ENCODE results near the gene MMP28.

MMP28 gene

DNA sequence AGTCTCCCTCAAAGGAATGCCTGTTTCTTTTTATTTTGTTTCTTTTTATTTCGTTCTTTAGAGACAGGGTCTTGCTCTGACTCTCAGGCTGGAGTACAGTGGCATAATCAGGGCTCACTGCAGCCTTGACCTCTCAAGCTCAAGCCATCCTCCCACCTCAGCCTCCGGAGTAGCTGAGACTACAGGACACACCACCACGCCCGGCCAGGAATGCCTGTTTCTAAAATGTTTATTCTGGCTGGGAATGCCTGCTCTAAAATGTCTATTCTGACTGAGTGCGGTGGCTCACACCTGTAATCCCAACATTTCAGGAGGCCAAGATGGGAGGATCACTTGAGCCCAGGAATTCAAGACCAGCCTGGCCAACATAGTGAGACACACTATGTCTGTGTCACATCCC, 2.5 kb upstream of the MMP28 start:
- Histone ChIP-seq H3K36me3 (ENCODE audit: control insufficient read depth, insufficient read depth, low read length) (no peaks in the 10 kb centered on the region), H3K9me3 (ENCODE audit: control insufficient read depth, low read length) (no peaks in the 10 kb centered on the region), H3K4me3 (ENCODE audit: extremely low read depth, insufficient read depth, low read length, poor library complexity, severe bottlenecking) (no peak overlapping the region), H3K4me1 (ENCODE audit: control insufficient read depth, insufficient read depth, low read length, poor library complexity, severe bottlenecking) (peaks cover 25% of the 10 kb centered on the region), H3K27ac (ENCODE audit: low read depth, low read length, severe bottlenecking) (no peak overlapping the region)
- 85 to 92% methylated on average over 2 to 4 of the region's 5 CpGs for WGBS, 2 experiments (ENCODE audit: insufficient coverage in 2 of 2)

DNA sequence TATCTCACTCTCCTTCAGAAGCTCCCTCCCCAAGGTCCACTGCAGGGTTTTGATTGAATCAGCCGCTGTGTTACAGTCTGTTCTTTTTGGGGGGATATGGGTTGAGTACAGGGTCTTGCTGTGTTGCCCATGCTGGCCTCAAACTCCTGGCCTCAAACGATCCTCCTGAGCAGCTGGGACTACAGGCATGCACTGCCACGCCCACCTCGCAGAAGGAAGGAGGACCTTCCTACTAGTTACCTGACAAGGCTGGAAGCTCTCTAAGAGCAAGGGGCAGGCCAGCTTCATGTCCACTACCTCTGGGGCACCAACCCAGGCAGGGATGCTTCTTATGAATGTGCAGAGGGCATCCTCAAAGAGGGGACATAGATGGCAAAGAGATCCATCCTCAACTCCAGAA, 1.9 kb upstream of the MMP28 start:
- H3K36me3 ChIP-seq (ENCODE audit: control insufficient read depth, insufficient read depth, low read length), result no peaks in the 10 kb centered on the region
- no peaks in the 10 kb centered on the region for H3K9me3 ChIP-seq (ENCODE audit: control insufficient read depth, low read length)
- H3K27ac ChIP-seq (ENCODE audit: low read depth, low read length, severe bottlenecking), result no peak overlapping the region
- 45 to 55% methylated on average over 3 to 4 of the region's 4 CpGs for WGBS, 2 experiments (ENCODE audit: insufficient coverage in 2 of 2)
- H3K4me1 ChIP-seq (ENCODE audit: control insufficient read depth, insufficient read depth, low read length, poor library complexity, severe bottlenecking), result peaks cover 25% of the 10 kb centered on the region
- no peak overlapping the region for H3K4me3 ChIP-seq (ENCODE audit: extremely low read depth, insufficient read depth, low read length, poor library complexity, severe bottlenecking)

DNA sequence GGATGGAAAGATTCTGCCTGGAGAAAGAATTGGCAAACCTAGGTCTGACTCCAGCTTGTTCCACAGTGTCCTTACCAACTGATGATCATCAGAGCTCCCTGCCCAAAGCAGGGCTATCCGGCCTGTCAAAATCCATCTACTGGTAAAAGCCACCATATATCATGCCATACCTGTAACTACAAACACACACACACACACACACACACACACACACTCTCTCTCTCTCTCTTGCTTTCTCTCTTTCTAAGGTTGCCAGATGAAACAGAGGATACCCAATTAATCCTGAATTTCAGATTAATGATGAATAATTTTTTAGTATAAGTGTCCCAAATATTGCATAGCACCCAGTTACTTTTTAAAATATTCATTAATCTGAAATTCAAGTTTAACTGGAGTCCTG, 1.5 kb upstream of the MMP28 start:
- H3K27ac ChIP-seq (ENCODE audit: low read depth, low read length, severe bottlenecking), result no peak overlapping the region
- H3K4me1 ChIP-seq (ENCODE audit: control insufficient read depth, insufficient read depth, low read length, poor library complexity, severe bottlenecking), result peaks cover 24% of the 10 kb centered on the region
- H3K9me3 ChIP-seq (ENCODE audit: control insufficient read depth, low read length), result no peaks in the 10 kb centered on the region
- no peaks in the 10 kb centered on the region for H3K36me3 ChIP-seq (ENCODE audit: control insufficient read depth, insufficient read depth, low read length)
- H3K4me3 ChIP-seq (ENCODE audit: extremely low read depth, insufficient read depth, low read length, poor library complexity, severe bottlenecking), result no peak overlapping the region
- 67 to 100% methylated on average over 1 of the region's 1 CpG for WGBS, 2 experiments (ENCODE audit: insufficient coverage in 2 of 2)

DNA sequence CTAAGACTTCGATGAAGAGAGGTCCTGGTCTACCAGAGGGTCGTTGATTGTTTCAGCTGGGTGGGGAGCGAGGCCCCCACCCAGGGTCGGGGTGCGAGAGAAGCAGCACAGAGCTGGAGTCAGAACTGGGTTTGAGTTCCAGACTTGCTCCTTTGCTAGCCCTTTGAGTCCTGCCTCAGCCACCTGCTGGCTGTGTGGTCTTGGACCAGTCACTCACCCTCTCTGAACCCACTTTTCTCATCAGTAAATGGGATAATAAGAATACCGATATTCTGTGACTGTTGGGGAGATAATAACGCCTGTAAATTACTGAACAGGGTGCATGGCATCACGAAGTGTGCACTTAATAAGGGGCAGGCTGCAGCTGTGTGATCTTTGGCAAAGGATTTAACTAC, 427 bp upstream of the MMP28 start:
- H3K9me3 ChIP-seq (ENCODE audit: control insufficient read depth, low read length), result no peaks in the 10 kb centered on the region
- H3K27ac ChIP-seq (ENCODE audit: low read depth, low read length, severe bottlenecking), result no peak overlapping the region
- H3K36me3 ChIP-seq (ENCODE audit: control insufficient read depth, insufficient read depth, low read length), result no peaks in the 10 kb centered on the region
- peak overlapping the region; percentile 53 for H3K4me3 ChIP-seq (ENCODE audit: extremely low read depth, insufficient read depth, low read length, poor library complexity, severe bottlenecking)
- peaks cover 20% of the 10 kb centered on the region for H3K4me1 ChIP-seq (ENCODE audit: control insufficient read depth, insufficient read depth, low read length, poor library complexity, severe bottlenecking)
- 39 to 48% methylated on average over 7 to 8 of the region's 8 CpGs for WGBS, 2 experiments (ENCODE audit: insufficient coverage in 2 of 2)

DNA sequence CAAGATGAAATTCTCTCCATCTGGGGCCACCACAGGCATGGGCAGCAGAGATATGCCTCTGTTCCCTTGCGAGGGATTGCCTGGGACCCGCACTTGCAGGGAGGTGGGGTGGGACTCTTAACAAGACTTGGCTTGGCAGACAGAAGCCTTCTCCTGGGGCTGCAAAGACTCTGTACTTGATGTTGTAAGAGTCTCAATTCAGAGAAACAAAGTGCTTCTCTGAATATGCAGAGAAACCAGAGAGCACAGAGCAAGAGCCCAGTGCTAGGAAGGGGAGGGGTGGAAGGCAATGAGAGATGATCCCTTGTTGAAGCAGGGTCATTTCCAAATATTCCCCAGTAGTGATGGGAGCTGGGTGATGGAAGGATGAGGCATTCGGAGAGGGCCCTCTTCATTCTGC, 2.2 kb downstream of the MMP28 start:
- 60 to 71% methylated on average over 3 of the region's 3 CpGs for WGBS, 2 experiments (ENCODE audit: insufficient coverage in 2 of 2)
- Histone ChIP-seq H3K4me1 (ENCODE audit: control insufficient read depth, insufficient read depth, low read length, poor library complexity, severe bottlenecking) (peaks cover 14% of the 10 kb centered on the region), H3K9me3 (ENCODE audit: control insufficient read depth, low read length) (no peaks in the 10 kb centered on the region)

DNA sequence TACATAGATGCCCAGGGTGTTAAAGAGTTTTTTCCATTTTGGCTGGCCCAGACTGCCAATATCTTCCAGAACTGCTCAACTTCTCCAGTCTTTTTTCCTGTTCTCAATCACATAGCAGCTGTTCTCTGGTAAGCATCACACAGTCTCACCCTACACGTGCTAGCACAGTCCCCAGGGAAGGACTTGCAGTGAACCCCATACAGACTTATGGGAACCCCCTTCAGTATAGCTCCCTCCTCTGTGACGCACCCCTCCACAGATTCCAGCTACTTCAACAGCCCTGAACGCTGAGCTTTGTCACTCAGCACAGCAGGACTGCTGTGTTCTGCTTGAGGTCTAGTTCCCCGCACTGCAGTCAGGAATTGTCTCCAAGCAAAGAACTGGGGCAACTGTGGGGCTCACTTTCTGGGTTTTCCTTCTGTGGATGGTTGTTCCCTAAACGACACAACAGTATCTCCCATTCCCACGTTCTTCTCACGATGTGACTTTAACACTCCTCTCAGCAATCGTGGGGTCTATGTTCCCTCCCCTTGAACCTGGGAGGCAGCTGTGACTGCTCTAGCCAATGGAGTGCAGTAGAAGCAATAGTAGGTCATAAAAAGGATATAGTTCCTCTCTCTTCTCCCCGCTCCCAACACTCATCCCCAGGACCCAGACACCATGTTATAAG, 3.6 kb downstream of the MMP28 start:
- H3K4me3 ChIP-seq (ENCODE audit: extremely low read depth, insufficient read depth, low read length, poor library complexity, severe bottlenecking), result no peak overlapping the region
- peaks cover 29% of the 10 kb centered on the region for H3K4me1 ChIP-seq (ENCODE audit: control insufficient read depth, insufficient read depth, low read length, poor library complexity, severe bottlenecking)
- 33 to 49% methylated on average over 1 to 5 of the region's 9 CpGs for WGBS, 2 experiments (ENCODE audit: insufficient coverage in 2 of 2)
- no peaks in the 10 kb centered on the region for H3K36me3 ChIP-seq (ENCODE audit: control insufficient read depth, insufficient read depth, low read length)
- no peaks in the 10 kb centered on the region for H3K9me3 ChIP-seq (ENCODE audit: control insufficient read depth, low read length)
- H3K27ac ChIP-seq (ENCODE audit: low read depth, low read length, severe bottlenecking), result no peak overlapping the region

More for the DNA sequence above, 2.2 kb downstream of the MMP28 start:
- H3K36me3 ChIP-seq (ENCODE audit: control insufficient read depth, insufficient read depth, low read length), result no peaks in the 10 kb centered on the region
- H3K4me3 ChIP-seq (ENCODE audit: extremely low read depth, insufficient read depth, low read length, poor library complexity, severe bottlenecking), result no peak overlapping the region
- H3K27ac ChIP-seq (ENCODE audit: low read depth, low read length, severe bottlenecking), result no peak overlapping the region

DNA sequence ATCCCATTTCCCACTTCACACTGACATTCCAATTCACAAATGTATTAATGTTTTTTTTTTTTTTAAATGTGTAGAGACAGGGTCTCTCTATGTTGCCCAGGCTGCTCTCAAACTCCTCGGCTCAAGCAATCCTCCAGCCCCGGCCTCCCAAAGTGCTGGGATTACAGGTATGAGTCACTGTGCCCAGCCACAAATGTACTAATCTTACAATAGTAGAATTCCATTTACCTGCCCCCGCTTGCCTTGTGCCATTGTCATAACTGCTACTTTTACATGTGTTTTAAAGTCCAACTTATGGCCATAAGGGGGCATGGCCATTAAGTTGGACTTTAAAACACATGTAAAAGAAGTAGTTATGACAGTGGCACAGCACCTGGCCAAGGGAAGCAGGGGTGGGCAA, 4.6 kb downstream of the MMP28 start:
- Histone ChIP-seq H3K27ac (ENCODE audit: low read depth, low read length, severe bottlenecking) (no peak overlapping the region), H3K9me3 (ENCODE audit: control insufficient read depth, low read length) (no peaks in the 10 kb centered on the region), H3K4me3 (ENCODE audit: extremely low read depth, insufficient read depth, low read length, poor library complexity, severe bottlenecking) (no peak overlapping the region), H3K36me3 (ENCODE audit: control insufficient read depth, insufficient read depth, low read length) (no peaks in the 10 kb centered on the region), H3K4me1 (ENCODE audit: control insufficient read depth, insufficient read depth, low read length, poor library complexity, severe bottlenecking) (peaks cover 34% of the 10 kb centered on the region)
- 83 to 100% methylated on average over 2 to 3 of the region's 3 CpGs for WGBS, 2 experiments (ENCODE audit: insufficient coverage in 2 of 2)

DNA sequence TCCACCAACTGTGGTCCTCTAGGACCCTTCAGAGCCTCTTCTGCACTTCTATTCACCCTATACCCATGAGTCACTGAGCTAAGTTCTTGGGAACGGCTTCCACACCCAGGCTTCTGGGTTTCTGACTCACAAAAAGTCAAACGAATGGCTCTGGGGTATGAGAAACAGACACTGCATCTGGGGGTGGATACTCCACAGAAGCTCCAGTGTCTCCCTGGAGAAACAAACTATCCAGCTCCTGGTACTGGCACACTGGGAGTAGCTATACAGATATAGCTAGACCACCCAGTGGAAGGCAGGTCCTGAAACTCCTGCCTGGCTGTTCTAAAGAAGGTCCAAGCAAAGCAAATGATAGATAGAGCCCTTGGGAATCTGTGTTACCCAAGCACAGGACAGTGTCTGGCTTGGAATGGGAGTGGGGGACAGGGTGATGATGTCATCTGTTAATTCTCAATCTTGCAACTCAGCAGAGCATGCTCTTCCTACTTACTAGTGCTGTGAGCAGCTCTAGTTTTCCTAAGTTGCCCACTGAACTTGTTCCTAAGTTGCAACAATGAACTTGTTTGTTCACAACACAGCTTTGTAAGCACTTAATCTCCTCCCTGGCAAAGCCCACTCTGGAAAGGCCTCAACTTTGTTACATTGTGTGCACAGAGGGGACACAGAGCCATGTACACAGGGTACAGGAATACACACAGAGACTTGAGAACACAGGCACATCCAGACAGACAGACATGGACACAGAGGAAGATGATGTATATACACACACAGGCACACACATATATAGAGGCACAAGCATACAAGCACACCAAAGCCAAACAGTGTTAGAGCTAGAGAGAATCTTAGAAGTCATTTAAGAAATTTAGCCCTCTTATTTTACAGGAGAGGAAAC, 6.7 kb downstream of the MMP28 start:
- Histone ChIP-seq H3K4me1 (ENCODE audit: control insufficient read depth, insufficient read depth, low read length, poor library complexity, severe bottlenecking) (peaks cover 34% of the 10 kb centered on the region), H3K9me3 (ENCODE audit: control insufficient read depth, low read length) (no peaks in the 10 kb centered on the region), H3K4me3 (ENCODE audit: extremely low read depth, insufficient read depth, low read length, poor library complexity, severe bottlenecking) (no peak overlapping the region), H3K27ac (ENCODE audit: low read depth, low read length, severe bottlenecking) (peak overlapping the region; percentile 96), H3K36me3 (ENCODE audit: control insufficient read depth, insufficient read depth, low read length) (no peaks in the 10 kb centered on the region)
- WGBS, 2 experiments (ENCODE audit: insufficient coverage in 2 of 2), result 20 to 33% methylated on average over 1 to 2 of the region's 2 CpGs

DNA sequence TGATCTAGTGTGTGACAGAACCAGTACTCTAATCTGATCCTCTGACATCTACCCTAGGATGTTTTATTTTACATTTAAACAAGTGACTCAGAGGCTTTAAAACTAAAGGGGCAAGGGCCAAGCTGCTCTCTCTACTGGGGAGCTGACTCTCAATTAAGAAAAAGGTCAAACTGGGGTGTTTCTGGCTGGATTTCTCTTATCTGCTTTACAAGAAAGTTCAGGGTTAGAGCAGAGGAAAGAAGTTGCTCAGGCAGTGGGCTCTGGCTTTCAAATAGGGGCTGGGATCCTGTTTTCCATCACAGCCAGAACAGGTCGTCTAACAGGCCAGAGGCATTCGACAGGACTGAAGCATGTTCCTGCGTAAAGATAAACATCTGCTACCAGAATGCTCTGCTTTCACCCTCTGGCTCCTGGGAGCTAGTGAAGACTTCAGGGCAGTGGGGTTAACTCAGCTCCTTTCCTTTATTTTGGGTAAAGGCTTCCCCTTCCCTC, 8.5 kb downstream of the MMP28 start:
- Histone ChIP-seq H3K4me3 (ENCODE audit: extremely low read depth, insufficient read depth, low read length, poor library complexity, severe bottlenecking) (no peak overlapping the region), H3K27ac (ENCODE audit: low read depth, low read length, severe bottlenecking) (peak overlapping the region; percentile 96), H3K4me1 (ENCODE audit: control insufficient read depth, insufficient read depth, low read length, poor library complexity, severe bottlenecking) (peaks cover 37% of the 10 kb centered on the region), H3K36me3 (ENCODE audit: control insufficient read depth, insufficient read depth, low read length) (no peaks in the 10 kb centered on the region), H3K9me3 (ENCODE audit: control insufficient read depth, low read length) (no peaks in the 10 kb centered on the region)
- WGBS, 2 experiments (ENCODE audit: insufficient coverage in 2 of 2), result 28 to 47% methylated on average over 2 to 3 of the region's 3 CpGs

DNA sequence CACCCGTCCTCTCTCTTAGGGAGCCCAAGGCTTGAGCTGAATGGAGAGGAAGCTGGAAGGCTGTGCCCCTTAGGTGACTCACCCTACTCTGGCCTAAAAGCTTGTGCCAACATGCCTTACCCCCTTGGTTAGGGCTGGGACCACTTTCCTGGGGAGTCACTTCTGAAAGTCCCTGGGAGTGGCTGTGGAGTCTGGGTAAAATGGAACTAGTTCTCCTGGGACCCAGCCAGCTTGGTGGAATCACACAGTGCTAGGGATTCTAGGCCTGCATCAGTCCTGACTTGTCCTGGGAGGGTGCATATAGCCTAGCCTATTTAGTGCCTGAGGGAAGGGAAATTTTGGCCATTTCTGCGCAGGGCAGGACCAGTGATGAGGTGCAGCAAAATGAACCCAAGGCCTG, 10.5 kb downstream of the MMP28 start:
- Histone ChIP-seq H3K27ac (ENCODE audit: low read depth, low read length, severe bottlenecking) (no peak overlapping the region), H3K36me3 (ENCODE audit: control insufficient read depth, insufficient read depth, low read length) (no peaks in the 10 kb centered on the region), H3K9me3 (ENCODE audit: control insufficient read depth, low read length) (no peaks in the 10 kb centered on the region), H3K4me1 (ENCODE audit: control insufficient read depth, insufficient read depth, low read length, poor library complexity, severe bottlenecking) (peaks cover 39% of the 10 kb centered on the region), H3K4me3 (ENCODE audit: extremely low read depth, insufficient read depth, low read length, poor library complexity, severe bottlenecking) (no peak overlapping the region)
- 100% methylated on average over 1 of the region's 2 CpGs for WGBS, 2 experiments (ENCODE audit: insufficient coverage in 2 of 2)

DNA sequence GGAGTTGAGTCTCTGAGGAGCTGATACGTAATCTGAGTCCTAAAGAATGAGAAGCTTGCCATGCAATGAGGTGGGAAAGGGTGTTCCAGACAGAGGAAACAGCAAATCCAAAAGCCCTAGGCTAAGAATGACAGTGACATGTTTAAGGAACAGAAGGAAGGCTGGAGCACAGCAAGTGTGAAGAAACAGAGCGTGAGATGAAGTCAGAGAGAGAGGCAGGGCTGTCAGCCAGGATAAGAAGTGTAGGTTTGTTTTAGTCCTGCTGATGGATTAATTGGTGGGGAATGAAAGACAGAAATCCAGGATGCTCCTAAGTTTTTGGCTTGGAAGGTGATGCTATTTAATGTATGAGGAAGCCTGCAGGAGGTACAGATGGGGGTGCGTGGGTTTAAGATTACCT, 14.5 kb downstream of the MMP28 start:
- Histone ChIP-seq H3K4me1 (ENCODE audit: control insufficient read depth, insufficient read depth, low read length, poor library complexity, severe bottlenecking) (peaks cover 13% of the 10 kb centered on the region), H3K9me3 (ENCODE audit: control insufficient read depth, low read length) (no peaks in the 10 kb centered on the region), H3K4me3 (ENCODE audit: extremely low read depth, insufficient read depth, low read length, poor library complexity, severe bottlenecking) (no peak overlapping the region), H3K36me3 (ENCODE audit: control insufficient read depth, insufficient read depth, low read length) (no peaks in the 10 kb centered on the region), H3K27ac (ENCODE audit: low read depth, low read length, severe bottlenecking) (no peak overlapping the region)
- 72 to 88% methylated on average over 2 to 3 of the region's 3 CpGs for WGBS, 2 experiments (ENCODE audit: insufficient coverage in 2 of 2)

Measured in mesodermal cell (in vitro differentiated cells).